ENCODE data around the gene PCGF2. TPM values are rescaled to one million over a fixed set of nuclear protein-coding genes. Genes with fewer than 3 reads are reported as not detected.

PCGF2 gene
- total and polyA plus RNA-seq, 3 donors from 2014 or later = 8.1 to 21.2 (median 20.9) TPM

DNA sequence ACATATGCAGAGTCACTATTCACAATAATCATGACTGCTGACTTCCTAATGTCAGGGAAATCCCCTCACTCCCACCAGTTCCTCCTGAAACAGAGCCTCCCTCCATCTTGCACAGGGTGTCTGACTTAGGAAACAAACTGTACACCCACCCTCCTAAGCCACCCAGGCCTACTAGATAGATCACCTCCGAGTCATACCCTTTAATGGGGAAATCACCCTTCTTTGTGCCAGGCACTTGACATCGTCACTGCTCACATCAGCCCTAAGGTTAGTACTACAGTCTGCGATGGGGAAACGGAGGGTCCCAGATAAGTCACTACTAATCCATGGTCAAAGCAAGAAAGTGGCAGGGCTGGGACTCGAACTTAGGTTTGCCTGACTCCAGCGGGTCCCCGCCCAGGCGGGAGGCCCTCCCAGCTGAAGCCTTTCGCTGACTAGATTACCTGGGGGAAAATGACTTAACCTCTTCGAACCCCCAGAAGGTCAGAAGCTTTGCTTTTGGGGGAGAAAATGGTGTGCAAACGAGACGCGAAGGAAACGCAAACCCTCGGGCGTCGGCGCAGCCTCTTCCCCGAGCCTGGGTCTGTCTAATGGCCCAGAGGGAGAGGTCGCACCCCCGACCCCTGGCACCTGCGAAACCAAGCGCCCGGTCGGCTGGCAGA is 46.5 kb downstream of the PCGF2 start:
- WGBS, 2 donors = 5 to 25% methylated on average over 7 to 25 of the region's 25 CpGs
- peak; percentile 39 for DNase-seq
- Histone ChIP-seq H3K27ac (peak overlapping the region; percentile 79 to 98), H3K27me3 (no peaks in the 10 kb centered on the region), H3K9me3 (no peaks in the 10 kb centered on the region), H3K4me3 (peak overlapping the region; percentile 72 to 91), H3K4me1 (peaks cover 24% of the 10 kb centered on the region), H3K36me3 (ENCODE audit: low read depth, missing control alignments) (no peaks in the 10 kb centered on the region)
- intact Hi-C loops (cut with DNase I; ENCODE audit: low total_unique reads) = no loop called here
- TF ChIP-seq CTCF (IDR thresholded peaks at IDR 0.05) (no peak), POLR2A (IDR thresholded peaks at IDR 0.05) (no peak)

- intact Hi-C loops (cut with DNase I; ENCODE audit: low total_unique reads) = no loop called here
- Histone ChIP-seq H3K36me3 (ENCODE audit: low read depth, missing control alignments) (no peaks in the 10 kb centered on the region), H3K27me3 (no peaks in the 10 kb centered on the region), H3K27ac (no peak overlapping the region), H3K4me3 (no peak overlapping the region), H3K4me1 (peaks cover 31% of the 10 kb centered on the region), H3K9me3 (no peaks in the 10 kb centered on the region)
- WGBS, 2 donors = 67 to 82% methylated on average over 5 of the region's 5 CpGs
- no peak for TF ChIP-seq POLR2A (IDR thresholded peaks at IDR 0.05)
- TF ChIP-seq CTCF (IDR thresholded peaks at IDR 0.05) = no peak
- no peak for DNase-seq
Measured at GRCh38 chr17:38698760-38699159, 49.4 kb downstream of the PCGF2 start.

DNA sequence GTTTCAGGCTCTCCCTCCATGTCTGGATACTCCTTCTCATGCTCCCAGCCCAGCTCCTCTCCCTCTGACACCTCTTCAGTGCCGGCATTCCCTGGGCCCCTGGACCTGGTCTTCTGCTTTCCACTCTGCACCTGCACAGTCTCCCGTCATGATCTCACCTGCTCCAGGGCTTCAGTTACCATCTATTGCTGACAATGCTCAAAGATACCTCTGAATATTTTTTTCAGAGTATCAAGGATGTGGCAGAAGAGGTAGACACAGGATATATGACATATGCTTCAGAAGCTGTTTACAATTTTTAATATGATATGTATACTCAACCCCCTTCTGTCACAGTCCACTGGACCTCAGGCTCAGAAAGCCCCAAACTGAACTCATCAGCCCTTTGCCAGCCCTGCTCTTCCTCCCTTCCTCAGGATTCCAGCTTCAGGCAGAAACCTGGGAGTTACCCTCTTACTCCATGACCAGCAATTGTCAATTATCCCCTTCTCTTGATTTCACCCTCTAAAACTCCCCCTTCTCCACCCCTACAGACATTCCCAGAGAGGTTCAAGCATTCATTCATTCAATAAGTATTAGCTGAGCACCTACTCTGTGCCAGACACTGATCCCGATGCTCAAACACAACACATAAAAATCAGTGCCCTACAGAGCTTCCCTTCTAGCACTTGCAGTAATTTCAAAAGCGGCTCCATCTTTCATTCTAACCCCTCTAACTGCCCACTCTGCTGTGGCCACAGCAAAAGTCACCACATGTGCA is 50.9 kb downstream of the PCGF2 start:
- Histone ChIP-seq H3K27me3 (no peaks in the 10 kb centered on the region), H3K9me3 (no peaks in the 10 kb centered on the region), H3K36me3 (ENCODE audit: low read depth, missing control alignments) (no peaks in the 10 kb centered on the region), H3K27ac (no peak overlapping the region), H3K4me1 (peaks cover 29% of the 10 kb centered on the region), H3K4me3 (no peak overlapping the region)
- DNase-seq = no peak
- WGBS, 2 donors = 90 to 95% methylated on average over 4 of the region's 4 CpGs
- intact Hi-C loops (cut with DNase I; ENCODE audit: low total_unique reads) = no loop called here
- no peak for TF ChIP-seq CTCF (IDR thresholded peaks at IDR 0.05)

DNA sequence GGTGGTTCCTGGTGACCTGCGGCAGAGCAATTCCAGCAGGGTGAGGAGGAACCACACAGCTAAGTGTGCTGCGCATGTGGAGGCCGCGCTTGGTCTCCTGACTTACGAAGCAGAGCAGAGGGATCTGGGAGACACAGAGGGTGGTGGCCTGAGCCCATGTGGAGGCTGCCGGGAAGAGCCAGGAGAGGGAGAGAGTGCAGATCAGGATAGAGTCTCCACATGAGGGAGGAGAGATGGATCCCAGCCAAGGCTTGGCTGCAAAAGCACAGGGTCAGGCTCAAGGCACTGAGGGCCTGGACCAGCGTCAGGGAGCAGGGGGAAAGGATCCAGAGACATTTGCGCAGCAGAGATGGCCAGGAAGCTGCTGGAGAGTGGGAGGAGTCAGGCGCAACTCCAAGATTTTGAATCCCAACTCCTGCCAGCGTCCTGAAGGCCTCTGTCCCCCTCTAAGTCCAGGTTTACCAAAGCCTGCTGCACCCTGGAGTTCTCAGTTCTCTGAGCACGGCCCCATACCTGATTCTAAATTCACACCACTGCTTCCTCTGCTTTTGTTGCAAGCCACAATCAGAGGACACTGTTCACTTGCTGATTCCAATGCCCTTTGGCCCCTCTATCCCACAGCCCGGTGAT is 54.3 kb downstream of the PCGF2 start:
- no peaks in the 10 kb centered on the region for H3K27me3 ChIP-seq
- no peak overlapping the region for H3K4me3 ChIP-seq
- 30 to 36% methylated on average over 12 of the region's 12 CpGs for WGBS, 2 donors
- H3K27ac ChIP-seq = peak overlapping the region; percentile 44 to 80
- intact Hi-C loops (cut with DNase I; ENCODE audit: low total_unique reads) = no loop called here
- H3K9me3 ChIP-seq = no peaks in the 10 kb centered on the region
- TF ChIP-seq CTCF (IDR thresholded peaks at IDR 0.05) (no peak), POLR2A (IDR thresholded peaks at IDR 0.05) (no peak)
- H3K36me3 ChIP-seq (ENCODE audit: low read depth, missing control alignments) = no peaks in the 10 kb centered on the region
- peak; percentile 95 for DNase-seq
- H3K4me1 ChIP-seq = peaks cover 14% of the 10 kb centered on the region
